Kidney epithelial cell (primary cell): Measurements from ENCODE around the gene MAP3K14. TPM values are rescaled to one million over a fixed set of nuclear protein-coding genes. Genes with fewer than 3 reads are reported as not detected.

ENCODE experiments used
- DNase-seq: peaks from one replicate; pipeline ENCODE4 v3.0.0-alpha.2; 2010; ENCODE audit warnings: low read depth
- H3K27me3 ChIP-seq: 2 replicates; pipeline ENCODE4 v1.6.0; 2011; ENCODE audit warnings: low read length; ENCODE audit not compliant: control insufficient read depth, insufficient read depth
- H3K36me3 ChIP-seq: 2 replicates; pipeline ENCODE4 v1.5.1; 2011; ENCODE audit warnings: low read length; ENCODE audit not compliant: control insufficient read depth, insufficient read depth
- H3K4me3 ChIP-seq: 2 replicates; pipeline ENCODE4 v1.5.1; 2011; ENCODE audit warnings: low read depth, mild to moderate bottlenecking, control low read depth, low read length
- total RNA-seq: library from RNA; depleted of rRNA; stranded (reverse); fragments of >200 nt; gene quantifications from 2 replicates; pipeline ENCODE4 v1.2.3, GENCODE V29; 2015
- TF ChIP-seq, protein P1 (sequence below): IDR thresholded peaks from 2 replicates; pipeline ENCODE4 v1.5.1; 2011; ENCODE audit warnings: mild to moderate bottlenecking, moderate library complexity, low read length, control low read depth, inconsistent platforms; ENCODE audit not compliant: insufficient read depth, poor library complexity, severe bottlenecking

The MAP3K14 gene
- total RNA-seq, 1 donor from 2014 or later: 3.8 TPM

DNA sequence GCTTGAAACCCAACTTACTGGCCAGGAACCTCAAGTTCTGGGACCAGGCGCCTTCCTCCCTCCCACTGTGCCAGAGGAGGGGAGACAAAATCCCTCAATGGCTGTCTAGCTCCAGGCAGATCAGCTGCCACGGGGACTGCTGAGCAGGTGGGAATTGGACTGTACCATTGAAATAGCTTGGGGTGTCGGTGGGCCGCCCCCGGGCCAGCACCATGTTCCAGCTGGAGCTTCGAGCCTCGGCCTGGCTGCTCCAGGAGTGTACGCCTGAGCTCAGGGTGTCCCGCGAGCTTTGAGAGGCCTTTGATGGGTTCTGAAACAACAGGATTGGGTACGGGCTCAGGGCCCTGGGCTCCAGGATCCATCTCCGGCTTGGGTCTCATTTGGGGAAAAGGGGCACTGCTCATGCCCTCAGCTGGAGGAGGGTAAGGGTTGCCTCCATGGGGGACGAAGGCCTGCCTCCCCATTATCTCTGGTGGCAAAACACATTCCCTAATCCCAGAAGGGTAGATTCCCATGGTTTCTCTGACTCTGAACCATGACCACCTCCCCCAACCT, 50.4 kb downstream of the MAP3K14 start:
- DNase-seq: no peak
- TF ChIP-seq, protein P1, sequence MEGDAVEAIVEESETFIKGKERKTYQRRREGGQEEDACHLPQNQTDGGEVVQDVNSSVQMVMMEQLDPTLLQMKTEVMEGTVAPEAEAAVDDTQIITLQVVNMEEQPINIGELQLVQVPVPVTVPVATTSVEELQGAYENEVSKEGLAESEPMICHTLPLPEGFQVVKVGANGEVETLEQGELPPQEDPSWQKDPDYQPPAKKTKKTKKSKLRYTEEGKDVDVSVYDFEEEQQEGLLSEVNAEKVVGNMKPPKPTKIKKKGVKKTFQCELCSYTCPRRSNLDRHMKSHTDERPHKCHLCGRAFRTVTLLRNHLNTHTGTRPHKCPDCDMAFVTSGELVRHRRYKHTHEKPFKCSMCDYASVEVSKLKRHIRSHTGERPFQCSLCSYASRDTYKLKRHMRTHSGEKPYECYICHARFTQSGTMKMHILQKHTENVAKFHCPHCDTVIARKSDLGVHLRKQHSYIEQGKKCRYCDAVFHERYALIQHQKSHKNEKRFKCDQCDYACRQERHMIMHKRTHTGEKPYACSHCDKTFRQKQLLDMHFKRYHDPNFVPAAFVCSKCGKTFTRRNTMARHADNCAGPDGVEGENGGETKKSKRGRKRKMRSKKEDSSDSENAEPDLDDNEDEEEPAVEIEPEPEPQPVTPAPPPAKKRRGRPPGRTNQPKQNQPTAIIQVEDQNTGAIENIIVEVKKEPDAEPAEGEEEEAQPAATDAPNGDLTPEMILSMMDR: no peak
- H3K36me3 ChIP-seq: peaks cover 5% of the 10 kb centered on the region

DNA sequence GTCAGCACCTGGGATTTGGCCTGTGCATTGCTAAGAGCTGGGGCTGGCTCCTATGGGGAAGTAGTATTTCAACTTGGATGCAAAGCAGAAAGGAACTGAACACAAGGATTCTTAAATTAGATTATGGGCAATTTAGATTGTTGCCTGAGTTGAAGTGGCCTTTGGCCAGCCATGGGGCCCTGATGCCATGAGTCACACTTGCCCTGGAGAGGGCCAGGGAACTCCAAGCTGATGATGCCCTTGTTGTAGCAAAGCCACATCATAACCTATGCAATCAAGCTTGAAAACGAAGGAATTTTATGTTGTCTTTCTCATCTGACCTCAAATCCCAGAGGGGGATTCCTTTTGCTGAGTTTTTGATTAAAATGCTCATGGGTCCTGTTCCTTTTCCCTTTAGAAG, 51.0 kb downstream of the MAP3K14 start:
- TF ChIP-seq, protein P1: no peak
- DNase-seq: peak; percentile 72
- Histone ChIP-seq H3K27me3 (no peaks in the 10 kb centered on the region), H3K36me3 (peaks cover 3% of the 10 kb centered on the region), H3K4me3 (no peak overlapping the region)

More for the DNA sequence above, 50.4 kb downstream of the MAP3K14 start:
- no peak overlapping the region for H3K4me3 ChIP-seq
- H3K27me3 ChIP-seq: no peaks in the 10 kb centered on the region

DNA sequence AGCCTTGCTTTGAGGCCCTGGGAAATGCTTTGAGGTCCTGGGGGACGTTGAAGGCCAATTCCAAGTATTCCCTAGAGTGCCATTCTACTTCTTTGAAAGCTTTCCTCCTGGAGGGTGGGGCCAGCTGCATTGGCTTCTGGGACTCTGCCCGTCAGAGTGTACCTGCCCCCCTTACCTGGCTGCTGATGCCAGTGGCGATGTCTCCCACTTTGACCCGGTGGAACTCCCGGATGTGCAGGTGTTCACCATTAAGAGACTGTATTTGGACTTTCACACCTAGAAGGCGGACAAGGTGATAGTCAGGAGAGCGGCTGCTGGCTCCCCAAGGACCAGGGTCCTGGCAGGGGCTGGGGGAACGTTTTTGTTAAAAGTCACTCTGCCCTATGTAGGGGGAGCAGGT, 51.8 kb downstream of the MAP3K14 start:
- Histone ChIP-seq H3K36me3 (peaks cover under 1% of the 10 kb centered on the region), H3K4me3 (no peak overlapping the region), H3K27me3 (no peaks in the 10 kb centered on the region)
- TF ChIP-seq, protein P1: no peak
- no peak for DNase-seq

DNA sequence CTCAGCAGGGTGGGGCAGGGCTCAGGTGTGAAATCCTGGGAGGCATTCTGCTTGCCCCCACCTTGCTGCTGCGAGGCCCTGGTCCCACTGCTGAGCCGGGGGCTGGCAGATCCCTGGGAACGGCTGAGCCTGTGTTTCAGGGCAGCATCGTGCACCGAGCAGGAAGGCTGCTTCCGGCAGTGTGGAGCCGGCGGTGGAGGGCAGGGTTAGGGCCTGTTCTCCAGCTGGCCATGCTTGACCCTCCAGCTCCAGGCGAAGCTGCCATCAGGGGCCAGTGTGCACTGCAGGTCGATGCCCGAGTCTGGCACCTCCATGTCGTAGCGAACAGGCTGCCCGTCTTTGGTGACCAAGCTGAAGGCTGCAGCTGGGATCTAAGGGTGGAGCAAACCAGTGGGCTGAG, 52.4 kb downstream of the MAP3K14 start:
- Histone ChIP-seq H3K4me3 (no peak overlapping the region), H3K27me3 (no peaks in the 10 kb centered on the region), H3K36me3 (no peaks in the 10 kb centered on the region)
- TF ChIP-seq, protein P1: no peak
- no peak for DNase-seq

DNA sequence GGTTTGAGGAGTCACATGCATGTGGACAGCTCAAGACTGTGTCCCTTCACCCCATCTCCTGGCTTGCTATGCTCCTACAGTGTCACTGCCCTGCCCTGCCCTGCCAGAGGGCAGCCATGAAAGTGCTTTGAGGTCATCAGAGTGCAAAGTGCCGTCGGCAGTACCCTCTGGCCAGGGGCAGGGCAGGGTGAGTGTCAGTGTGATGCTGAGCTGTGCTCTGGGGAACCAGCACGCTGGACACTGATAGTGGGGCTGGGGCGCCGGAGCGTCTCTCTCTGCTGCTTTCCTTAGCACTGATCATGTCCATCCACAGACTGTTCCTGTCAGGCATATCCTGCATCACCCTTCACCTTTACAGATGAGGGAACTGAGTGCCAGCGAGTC, 53.4 kb downstream of the MAP3K14 start:
- Histone ChIP-seq H3K4me3 (no peak overlapping the region), H3K36me3 (no peaks in the 10 kb centered on the region), H3K27me3 (no peaks in the 10 kb centered on the region)
- TF ChIP-seq, protein P1: no peak
- no peak for DNase-seq
